ENCODE results near the gene NIM1K.

NIM1K gene

DNA sequence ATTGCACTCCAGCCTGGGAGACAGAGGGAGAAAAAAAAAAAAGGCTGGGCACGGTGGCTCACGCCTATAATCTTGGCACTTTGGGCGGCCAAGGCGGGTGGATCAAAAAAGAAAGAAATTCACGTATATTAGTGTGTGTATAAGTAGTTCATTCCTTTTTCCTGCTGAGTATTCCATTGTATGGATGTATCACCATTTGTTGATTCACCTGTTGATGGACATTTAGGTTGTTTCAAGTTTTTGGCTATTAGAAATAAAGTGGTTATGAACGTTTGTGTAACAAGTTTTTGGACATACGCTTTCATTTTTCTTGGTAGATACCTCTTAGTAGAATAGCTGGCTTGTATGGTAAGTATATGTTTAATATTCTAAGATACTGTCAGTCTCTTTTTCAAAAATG lies 42.8 kb upstream of the NIM1K start:
- Histone ChIP-seq H3K4ac (ENCODE audit: low read depth, low read length) (no peak overlapping the region), H3K14ac (ENCODE audit: low read length) (no peak overlapping the region), H3K4me2 (ENCODE audit: low read length) (no peak overlapping the region), H3K79me2 (ENCODE audit: control insufficient read depth, insufficient read depth, low read length, poor library complexity) (no peaks in the 10 kb centered on the region), H4K12ac (ENCODE audit: low read depth, low read length) (no peak overlapping the region), H3K9me3 (ENCODE audit: insufficient read depth, low read depth, low read length) (no peaks in the 10 kb centered on the region), H3K4me1 (ENCODE audit: control insufficient read depth in 1 of 2, insufficient read depth in 2 of 2, low read length in 2 of 2) (no peaks in the 10 kb centered on the region), H2BK120ac (ENCODE audit: insufficient read depth, low read length, poor library complexity) (no peak overlapping the region), H4K8ac (ENCODE audit: low read depth, low read length) (no peak overlapping the region), H2AFZ (ENCODE audit: insufficient read depth, low read length, poor library complexity) (no peak overlapping the region), H3K79me1 (ENCODE audit: low read length) (no peaks in the 10 kb centered on the region), H2AK5ac (ENCODE audit: low read length) (no peak overlapping the region), H3K23ac (ENCODE audit: low read length) (no peak overlapping the region), H2BK5ac (ENCODE audit: low read depth, low read length, poor library complexity) (no peak overlapping the region), H2BK12ac (ENCODE audit: low read length) (no peak overlapping the region), H3K36me3 (ENCODE audit: control insufficient read depth in 1 of 2, insufficient read depth in 2 of 2, low read length in 2 of 2) (peaks cover 3 to 8% of the 10 kb centered on the region in 2 experiments), H4K91ac (ENCODE audit: low read depth, low read length) (no peak overlapping the region), H3K9ac (ENCODE audit: low read length) (no peak overlapping the region), H3K18ac (ENCODE audit: low read length) (no peak overlapping the region), H3K4me3 (ENCODE audit: low read depth, low read length) (no peak overlapping the region), H3K27me3 (ENCODE audit: insufficient read depth, low read length) (no peaks in the 10 kb centered on the region), H3K27ac (ENCODE audit: low read depth, low read length) (no peak overlapping the region)
- DNase-seq, result no peak
- no CpG with 5 or more reads among the region's 7 CpGs for WGBS (ENCODE audit: extremely low coverage, insufficient coverage, insufficient read length)

DNA sequence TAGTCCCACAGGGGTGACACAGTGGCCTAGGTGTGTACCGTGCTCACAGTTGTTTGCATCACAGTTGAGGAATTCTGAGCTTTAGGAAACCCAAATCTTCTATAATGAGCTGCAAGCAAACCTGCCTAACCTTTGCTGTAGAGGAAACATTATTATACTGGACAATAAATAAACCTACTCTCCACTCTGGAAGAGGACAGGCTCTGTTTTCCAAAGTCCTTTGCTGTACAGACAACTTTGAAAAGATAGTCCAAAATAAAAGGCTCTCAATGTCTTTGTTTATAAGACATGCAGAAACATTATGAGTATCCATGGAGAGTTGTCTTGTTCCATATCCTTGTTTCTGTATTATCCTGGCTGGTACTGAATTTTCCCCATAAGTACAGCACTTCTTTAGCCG lies 42.0 kb upstream of the NIM1K start:
- no peak overlapping the region for H2AK5ac ChIP-seq (ENCODE audit: low read length)
- no peak overlapping the region for H2AFZ ChIP-seq (ENCODE audit: insufficient read depth, low read length, poor library complexity)
- H4K12ac ChIP-seq (ENCODE audit: low read depth, low read length), result no peak overlapping the region
- H3K9ac ChIP-seq (ENCODE audit: low read length), result no peak overlapping the region
- no peak overlapping the region for H2BK120ac ChIP-seq (ENCODE audit: insufficient read depth, low read length, poor library complexity)
- no peaks in the 10 kb centered on the region for H3K9me3 ChIP-seq (ENCODE audit: insufficient read depth, low read depth, low read length)
- WGBS (ENCODE audit: extremely low coverage, insufficient coverage, insufficient read length), result no CpG with 5 or more reads among the region's 2 CpGs
- H3K4ac ChIP-seq (ENCODE audit: low read depth, low read length), result no peak overlapping the region
- H3K79me1 ChIP-seq (ENCODE audit: low read length), result no peaks in the 10 kb centered on the region
- no peak overlapping the region for H4K91ac ChIP-seq (ENCODE audit: low read depth, low read length)
- H3K23ac ChIP-seq (ENCODE audit: low read length), result no peak overlapping the region
- H3K4me1 ChIP-seq (ENCODE audit: control insufficient read depth in 1 of 2, insufficient read depth in 2 of 2, low read length in 2 of 2), result no peaks in the 10 kb centered on the region
- no peaks in the 10 kb centered on the region for H3K79me2 ChIP-seq (ENCODE audit: control insufficient read depth, insufficient read depth, low read length, poor library complexity)
- H3K14ac ChIP-seq (ENCODE audit: low read length), result no peak overlapping the region
- no peak overlapping the region for H2BK12ac ChIP-seq (ENCODE audit: low read length)
- H3K4me2 ChIP-seq (ENCODE audit: low read length), result no peak overlapping the region
- H4K8ac ChIP-seq (ENCODE audit: low read depth, low read length), result no peak overlapping the region
- peaks cover 3 to 8% of the 10 kb centered on the region in 2 experiments for H3K36me3 ChIP-seq (ENCODE audit: control insufficient read depth in 1 of 2, insufficient read depth in 2 of 2, low read length in 2 of 2)
- H2BK5ac ChIP-seq (ENCODE audit: low read depth, low read length, poor library complexity), result no peak overlapping the region
- H3K27ac ChIP-seq (ENCODE audit: low read depth, low read length), result no peak overlapping the region
- no peak for DNase-seq
- H3K4me3 ChIP-seq (ENCODE audit: low read depth, low read length), result no peak overlapping the region
- no peak overlapping the region for H3K18ac ChIP-seq (ENCODE audit: low read length)
- H3K27me3 ChIP-seq (ENCODE audit: insufficient read depth, low read length), result no peaks in the 10 kb centered on the region

DNA sequence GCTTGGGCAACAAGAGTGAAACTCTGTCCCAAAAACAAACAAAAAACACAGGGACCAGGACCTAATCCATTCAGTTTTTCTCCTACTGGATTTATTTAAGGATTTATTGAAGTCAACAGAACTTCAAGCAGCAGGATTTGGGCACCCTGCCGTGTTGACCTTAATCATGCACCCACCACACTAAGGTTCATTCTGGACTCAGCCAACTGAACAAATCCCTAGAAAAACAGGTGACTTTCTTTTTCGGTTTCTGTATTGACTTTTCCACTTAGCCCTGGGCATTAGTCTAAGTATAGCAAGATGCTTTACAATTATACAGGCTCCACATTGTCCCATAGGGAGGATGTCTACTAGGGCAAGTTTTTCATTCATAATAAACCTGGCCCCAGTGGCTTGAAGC lies 41.3 kb upstream of the NIM1K start:
- no CpG with 5 or more reads among the region's 2 CpGs for WGBS (ENCODE audit: extremely low coverage, insufficient coverage, insufficient read length)
- H3K9me3 ChIP-seq (ENCODE audit: insufficient read depth, low read depth, low read length), result no peaks in the 10 kb centered on the region
- H3K9ac ChIP-seq (ENCODE audit: low read length), result no peak overlapping the region
- H2BK12ac ChIP-seq (ENCODE audit: low read length), result no peak overlapping the region
- H3K18ac ChIP-seq (ENCODE audit: low read length), result no peak overlapping the region
- no peak overlapping the region for H3K4me3 ChIP-seq (ENCODE audit: low read depth, low read length)
- peaks cover 3 to 7% of the 10 kb centered on the region in 2 experiments for H3K36me3 ChIP-seq (ENCODE audit: control insufficient read depth in 1 of 2, insufficient read depth in 2 of 2, low read length in 2 of 2)
- no peak overlapping the region for H2BK120ac ChIP-seq (ENCODE audit: insufficient read depth, low read length, poor library complexity)
- H3K14ac ChIP-seq (ENCODE audit: low read length), result no peak overlapping the region
- no peaks in the 10 kb centered on the region for H3K27me3 ChIP-seq (ENCODE audit: insufficient read depth, low read length)
- DNase-seq, result no peak
- no peak overlapping the region for H4K12ac ChIP-seq (ENCODE audit: low read depth, low read length)
- no peak overlapping the region for H3K27ac ChIP-seq (ENCODE audit: low read depth, low read length)
- no peak overlapping the region for H3K4me2 ChIP-seq (ENCODE audit: low read length)
- H3K79me1 ChIP-seq (ENCODE audit: low read length), result no peaks in the 10 kb centered on the region
- H3K23ac ChIP-seq (ENCODE audit: low read length), result no peak overlapping the region
- no peak overlapping the region for H2BK5ac ChIP-seq (ENCODE audit: low read depth, low read length, poor library complexity)
- no peak overlapping the region for H4K8ac ChIP-seq (ENCODE audit: low read depth, low read length)
- no peak overlapping the region for H3K4ac ChIP-seq (ENCODE audit: low read depth, low read length)
- no peak overlapping the region for H2AK5ac ChIP-seq (ENCODE audit: low read length)
- H3K79me2 ChIP-seq (ENCODE audit: control insufficient read depth, insufficient read depth, low read length, poor library complexity), result no peaks in the 10 kb centered on the region
- H4K91ac ChIP-seq (ENCODE audit: low read depth, low read length), result no peak overlapping the region
- H3K4me1 ChIP-seq (ENCODE audit: control insufficient read depth in 1 of 2, insufficient read depth in 2 of 2, low read length in 2 of 2), result no peaks in the 10 kb centered on the region
- no peak overlapping the region for H2AFZ ChIP-seq (ENCODE audit: insufficient read depth, low read length, poor library complexity)

DNA sequence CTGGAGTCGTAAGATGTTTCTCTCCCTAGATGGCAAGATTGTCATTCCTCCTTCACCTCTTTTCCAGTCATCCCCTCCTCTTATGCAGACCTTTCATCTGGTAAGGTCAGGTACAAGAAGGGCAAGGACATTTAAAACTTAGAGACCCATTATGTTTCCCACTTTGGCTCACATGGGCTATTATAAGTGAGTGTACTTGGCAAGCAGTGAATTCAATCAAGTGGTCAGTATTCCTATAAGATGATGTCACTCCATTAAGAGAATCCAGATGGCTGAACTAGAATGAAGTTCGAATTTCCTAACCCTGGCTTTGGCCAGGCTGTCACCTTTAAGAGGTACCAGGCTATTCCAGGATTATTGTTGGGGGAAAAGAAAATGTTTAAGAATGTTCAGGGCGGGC lies 39.1 kb upstream of the NIM1K start:
- no CpG with 5 or more reads among the region's 3 CpGs for WGBS (ENCODE audit: extremely low coverage, insufficient coverage, insufficient read length)
- peaks cover 4 to 8% of the 10 kb centered on the region in 2 experiments for H3K36me3 ChIP-seq (ENCODE audit: control insufficient read depth in 1 of 2, insufficient read depth in 2 of 2, low read length in 2 of 2)
- H3K27me3 ChIP-seq (ENCODE audit: insufficient read depth, low read length), result no peaks in the 10 kb centered on the region
- H2BK120ac ChIP-seq (ENCODE audit: insufficient read depth, low read length, poor library complexity), result no peak overlapping the region
- no peak overlapping the region for H4K12ac ChIP-seq (ENCODE audit: low read depth, low read length)
- H3K79me2 ChIP-seq (ENCODE audit: control insufficient read depth, insufficient read depth, low read length, poor library complexity), result no peaks in the 10 kb centered on the region
- no peak overlapping the region for H3K4me3 ChIP-seq (ENCODE audit: low read depth, low read length)
- no peak overlapping the region for H4K91ac ChIP-seq (ENCODE audit: low read depth, low read length)
- no peak overlapping the region for H3K4ac ChIP-seq (ENCODE audit: low read depth, low read length)
- H3K9me3 ChIP-seq (ENCODE audit: insufficient read depth, low read depth, low read length), result no peaks in the 10 kb centered on the region
- no peak overlapping the region for H2AK5ac ChIP-seq (ENCODE audit: low read length)
- H3K4me1 ChIP-seq (ENCODE audit: control insufficient read depth in 1 of 2, insufficient read depth in 2 of 2, low read length in 2 of 2), result no peaks in the 10 kb centered on the region
- DNase-seq, result no peak
- no peak overlapping the region for H2BK12ac ChIP-seq (ENCODE audit: low read length)
- no peak overlapping the region for H3K18ac ChIP-seq (ENCODE audit: low read length)
- no peak overlapping the region for H3K23ac ChIP-seq (ENCODE audit: low read length)
- H2AFZ ChIP-seq (ENCODE audit: insufficient read depth, low read length, poor library complexity), result no peak overlapping the region
- H2BK5ac ChIP-seq (ENCODE audit: low read depth, low read length, poor library complexity), result no peak overlapping the region
- H3K27ac ChIP-seq (ENCODE audit: low read depth, low read length), result no peak overlapping the region
- no peaks in the 10 kb centered on the region for H3K79me1 ChIP-seq (ENCODE audit: low read length)
- no peak overlapping the region for H3K4me2 ChIP-seq (ENCODE audit: low read length)
- H3K14ac ChIP-seq (ENCODE audit: low read length), result no peak overlapping the region
- H4K8ac ChIP-seq (ENCODE audit: low read depth, low read length), result no peak overlapping the region
- H3K9ac ChIP-seq (ENCODE audit: low read length), result no peak overlapping the region

Measured in trophoblast cell (in vitro differentiated cells and primary cell).